Mesothelial cell of epicardium (in vitro differentiated cells): ENCODE data around the gene ZNF570. TPM values are rescaled to one million over a fixed set of nuclear protein-coding genes. Genes with fewer than 3 reads are reported as not detected.

Experiments
- DNase-seq, 2 experiments: peaks; one replicate each; pipeline ENCODE4 v3.0.0; 2021; ENCODE audit warnings: low spot score in 2 of 2; ENCODE audit not compliant: unreplicated experiment in 2 of 2
- H3K27ac Mint-ChIP-seq: 2 replicates; pipeline ENCODE4 v1.8.0; 2021; ENCODE audit warnings: mixed read lengths
- H3K27me3 Mint-ChIP-seq: 2 replicates; pipeline ENCODE4 v1.8.0; 2021; ENCODE audit warnings: low read depth, mixed read lengths
- H3K36me3 Mint-ChIP-seq: 2 replicates; pipeline ENCODE4 v1.8.0; 2021; ENCODE audit warnings: mixed read lengths
- H3K4me1 Mint-ChIP-seq: 2 replicates; pipeline ENCODE4 v1.8.0; 2021; ENCODE audit warnings: mixed read lengths
- H3K4me3 Mint-ChIP-seq: 2 replicates; pipeline ENCODE4 v1.8.0; 2021; ENCODE audit warnings: mild to moderate bottlenecking, moderate library complexity, mixed read lengths
- H3K9me3 Mint-ChIP-seq: 2 replicates; pipeline ENCODE4 v1.8.0; 2021; ENCODE audit warnings: mixed read lengths
- CTCF ChIP-seq: fragments of 200-600 bp; sonication (generic); IDR thresholded peaks from one replicate; pipeline ENCODE4 v1.5.0; 2021; ENCODE audit warnings: antibody characterized with exemption; ENCODE audit not compliant: unreplicated experiment
- total RNA-seq: library from RNA; stranded (reverse); gene quantifications from 3 replicates; pipeline ENCODE4 v1.2.1, GENCODE V29; 2021

The ZNF570 gene
- total RNA-seq, 1 donor from 2014 or later, result 7.6 TPM

- peaks cover 13% of the 10 kb centered on the region for H3K36me3 Mint-ChIP-seq
- H3K9me3 Mint-ChIP-seq, result peaks cover 6% of the 10 kb centered on the region
- no peak for TF ChIP-seq CTCF
- H3K4me3 Mint-ChIP-seq, result peak overlapping the region; percentile 94
- H3K27me3 Mint-ChIP-seq, result no peaks in the 10 kb centered on the region
- DNase-seq, result no peak
- peaks cover 25% of the 10 kb centered on the region for H3K4me1 Mint-ChIP-seq
- peak overlapping the region; percentile 99 for H3K27ac Mint-ChIP-seq
Observed at GRCh38 chr19:37470216-37470615, 1.1 kb downstream of the ZNF570 start.

- TF ChIP-seq CTCF, result no peak
- H3K27ac Mint-ChIP-seq, result no peak overlapping the region
- no peaks in the 10 kb centered on the region for H3K27me3 Mint-ChIP-seq
- no peak for DNase-seq
- H3K4me3 Mint-ChIP-seq, result no peak overlapping the region
- peaks cover 30% of the 10 kb centered on the region for H3K36me3 Mint-ChIP-seq
- H3K9me3 Mint-ChIP-seq, result peaks cover 25% of the 10 kb centered on the region
- peaks cover 20% of the 10 kb centered on the region for H3K4me1 Mint-ChIP-seq
Observed at GRCh38 chr19:37472165-37472564, 3.0 kb downstream of the ZNF570 start.

- Mint-ChIP-seq H3K4me3 (no peak overlapping the region), H3K9me3 (peaks cover 66% of the 10 kb centered on the region), H3K4me1 (no peaks in the 10 kb centered on the region), H3K27me3 (no peaks in the 10 kb centered on the region), H3K27ac (no peak overlapping the region), H3K36me3 (peaks cover 69% of the 10 kb centered on the region)
- no peak for DNase-seq
- no peak for TF ChIP-seq CTCF
Observed at GRCh38 chr19:37484406-37485168, 15.4 kb downstream of the ZNF570 start.

- no peak for TF ChIP-seq CTCF
- no peak overlapping the region for H3K27ac Mint-ChIP-seq
- H3K4me1 Mint-ChIP-seq, result no peaks in the 10 kb centered on the region
- H3K4me3 Mint-ChIP-seq, result no peak overlapping the region
- H3K36me3 Mint-ChIP-seq, result peaks cover 25% of the 10 kb centered on the region
- no peak for DNase-seq
- no peaks in the 10 kb centered on the region for H3K27me3 Mint-ChIP-seq
- peaks cover 57% of the 10 kb centered on the region for H3K9me3 Mint-ChIP-seq
Observed at GRCh38 chr19:37492213-37492612, 23.1 kb downstream of the ZNF570 start.

- Mint-ChIP-seq H3K27ac (no peak overlapping the region), H3K36me3 (peaks cover 24% of the 10 kb centered on the region), H3K4me3 (no peak overlapping the region), H3K4me1 (no peaks in the 10 kb centered on the region), H3K9me3 (peaks cover 26% of the 10 kb centered on the region), H3K27me3 (no peaks in the 10 kb centered on the region)
- DNase-seq, result no peak
- no peak for TF ChIP-seq CTCF
Observed at GRCh38 chr19:37505958-37506386, 36.8 kb downstream of the ZNF570 start.
